A549 treated with AZD2906 at 1 μM for 4 hours (cell line): Measurements from ENCODE around the gene NCR2. TPM values are rescaled to one million over a fixed set of nuclear protein-coding genes. Genes with fewer than 3 reads are reported as not detected.

Experiments
- total RNA-seq: library from RNA; stranded (reverse); fragments of 200-300 nt; extraction: Qiagen RNA extraction; gene quantifications from 5 replicates; pipeline ENCODE4 v1.2.3, GENCODE V29; 2022

The NCR2 gene
- total RNA-seq, result not detected in 5 replicates

GRCh38 chr6:41335296-41335695, at the start of gene NCR2:
NCR2 (plus strand) TSS chr6:41335608; CDS start chr6:41335877, 269 bp downstream.

GRCh38 chr6:41286544-41287346, 48.7 kb upstream of the NCR2 start, which contains the start of gene TREM1:
TREM1 (minus strand) TSS chr6:41286682; CDS start chr6:41286655, 27 bp downstream.

Other genes with a start within 250 kb of the NCR2 start
- gene TREML1, start 181.3 kb upstream of the NCR2 start, total RNA-seq, result not detected in 5 replicates
- 0.07 TPM in 1 of 5 replicates, not detected in the others for gene TREM2, start 172.5 kb upstream of the NCR2 start, total RNA-seq
- gene TREML2, start 134.5 kb upstream of the NCR2 start, total RNA-seq, result not detected in 5 replicates
- gene TREML4, start 107.3 kb upstream of the NCR2 start, total RNA-seq, result not detected in 5 replicates
- 0.09 to 0.33 TPM (median 0.16 TPM) in 5 replicates for gene TREM1, start 48.9 kb upstream of the NCR2 start, total RNA-seq
- gene FOXP4, start 210.8 kb downstream of the NCR2 start, total RNA-seq, result 18.3 to 27.7 TPM (median 25.9 TPM) in 5 replicates